ACC112 (cell line): Measurements from ENCODE around the gene TMED1.

Experiments used
- H2AFZ ChIP-seq: fragments of 200-600 bp; sonication (generic); one replicate; pipeline ENCODE4 v1.6.0; 2017; ENCODE audit warnings: antibody characterized with exemption, low read length; ENCODE audit not compliant: unreplicated experiment
- H3K27ac ChIP-seq: fragments of 200-600 bp; sonication (generic); 2 replicates; pipeline ENCODE4 v1.5.1; 2014; ENCODE audit warnings: low read depth, mild to moderate bottlenecking, antibody characterized with exemption, low read length, moderate library complexity
- H3K27me3 ChIP-seq: fragments of 200-600 bp; sonication (generic); 2 replicates; pipeline ENCODE4 v1.6.1; 2014; ENCODE audit warnings: mild to moderate bottlenecking, antibody characterized with exemption, low read length, moderate library complexity, mixed read lengths; ENCODE audit not compliant: insufficient read depth
- H3K36me3 ChIP-seq: fragments of 200-600 bp; sonication (generic); 2 replicates; pipeline ENCODE4 v1.6.1; 2016; ENCODE audit warnings: mild to moderate bottlenecking, antibody characterized with exemption, low read length, moderate library complexity, mixed read lengths; ENCODE audit not compliant: insufficient read depth
- H3K4me1 ChIP-seq: fragments of 200-600 bp; sonication (generic); one replicate; pipeline ENCODE4 v1.6.1; 2016; ENCODE audit warnings: low read length, mixed read lengths; ENCODE audit not compliant: insufficient read depth, unreplicated experiment, control insufficient read depth
- H3K4me3 ChIP-seq: fragments of 200-600 bp; sonication (generic); 2 replicates; pipeline ENCODE4 v1.5.1; 2014; ENCODE audit warnings: mild to moderate bottlenecking, low read depth, low read length
- H3K79me2 ChIP-seq: fragments of 200-600 bp; sonication (generic); one replicate; pipeline ENCODE4 v1.6.0; 2016; ENCODE audit warnings: low read length; ENCODE audit not compliant: control insufficient read depth, unreplicated experiment, insufficient read depth

The TMED1 gene

DNA sequence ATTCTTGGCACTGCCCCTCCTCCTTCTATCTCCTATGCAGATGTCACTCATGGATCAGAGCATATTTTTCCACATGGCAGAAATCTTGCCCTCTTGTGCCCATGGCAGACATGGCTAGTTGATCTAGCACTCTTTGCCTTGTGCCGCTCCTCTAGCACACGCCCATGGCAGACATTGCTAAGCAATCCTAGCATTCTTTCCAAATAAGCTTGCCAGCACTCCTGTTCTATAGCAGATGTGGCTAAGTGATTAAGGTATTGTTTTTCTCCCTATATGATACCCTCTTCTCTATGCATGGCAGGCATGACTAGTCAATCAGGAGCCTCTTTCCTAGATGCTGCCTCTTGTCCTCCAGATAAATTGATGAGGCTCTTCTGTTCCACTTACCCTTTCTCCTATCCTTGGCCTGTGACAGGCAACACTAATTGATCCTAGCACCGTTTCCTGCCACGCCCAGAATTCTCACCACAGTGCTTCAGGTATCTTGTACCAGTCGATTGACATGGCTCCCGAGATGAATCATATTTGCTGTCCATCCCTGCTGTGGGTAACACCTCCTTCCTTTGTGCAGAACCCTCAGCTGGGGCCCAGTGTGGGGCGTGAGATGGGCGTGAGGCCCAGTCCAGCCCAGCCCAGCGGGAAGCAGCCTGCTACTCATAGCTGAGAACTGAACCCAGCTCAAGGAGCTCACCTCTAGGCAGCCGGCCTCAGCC lies 26.9 kb downstream of the TMED1 start:
- no peaks in the 10 kb centered on the region for H3K27me3 ChIP-seq
- H3K4me3 ChIP-seq: no peak overlapping the region
- peaks cover 17% of the 10 kb centered on the region for H3K4me1 ChIP-seq
- no peak overlapping the region for H2AFZ ChIP-seq
- no peaks in the 10 kb centered on the region for H3K79me2 ChIP-seq
- H3K27ac ChIP-seq: no peak overlapping the region
- H3K36me3 ChIP-seq: peaks cover 17% of the 10 kb centered on the region; the same call in 1 of the 2 replicates

DNA sequence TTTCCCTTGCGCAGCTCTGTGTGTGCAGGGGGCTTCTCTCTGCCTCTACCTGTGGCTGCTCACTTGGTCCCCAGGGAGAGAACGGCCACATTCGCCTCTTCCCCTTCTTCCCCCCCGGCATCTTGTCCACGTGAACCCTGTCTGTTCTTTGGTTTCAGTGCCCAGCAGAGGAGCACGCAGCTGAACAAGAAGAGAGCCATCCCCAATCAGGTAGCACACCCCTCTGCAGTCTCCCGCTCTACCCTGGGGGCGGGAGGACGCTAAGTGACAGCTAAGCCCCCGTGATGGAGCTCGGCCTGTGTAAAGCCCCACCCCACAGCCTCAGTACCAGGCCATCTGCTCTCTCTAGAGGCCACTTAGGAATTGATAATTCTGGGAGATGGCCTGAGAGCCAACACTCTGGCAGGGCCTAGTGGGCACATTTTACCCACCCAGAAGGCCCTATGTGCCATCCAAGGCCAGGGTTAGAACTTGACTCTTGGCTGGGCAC lies 30.2 kb downstream of the TMED1 start:
- Histone ChIP-seq H3K4me1 (no peaks in the 10 kb centered on the region), H3K79me2 (no peaks in the 10 kb centered on the region), H2AFZ (no peak overlapping the region), H3K27ac (no peak overlapping the region), H3K4me3 (no peak overlapping the region), H3K27me3 (no peaks in the 10 kb centered on the region), H3K36me3 (peaks cover 14% of the 10 kb centered on the region; the same call in 1 of the 2 replicates)

DNA sequence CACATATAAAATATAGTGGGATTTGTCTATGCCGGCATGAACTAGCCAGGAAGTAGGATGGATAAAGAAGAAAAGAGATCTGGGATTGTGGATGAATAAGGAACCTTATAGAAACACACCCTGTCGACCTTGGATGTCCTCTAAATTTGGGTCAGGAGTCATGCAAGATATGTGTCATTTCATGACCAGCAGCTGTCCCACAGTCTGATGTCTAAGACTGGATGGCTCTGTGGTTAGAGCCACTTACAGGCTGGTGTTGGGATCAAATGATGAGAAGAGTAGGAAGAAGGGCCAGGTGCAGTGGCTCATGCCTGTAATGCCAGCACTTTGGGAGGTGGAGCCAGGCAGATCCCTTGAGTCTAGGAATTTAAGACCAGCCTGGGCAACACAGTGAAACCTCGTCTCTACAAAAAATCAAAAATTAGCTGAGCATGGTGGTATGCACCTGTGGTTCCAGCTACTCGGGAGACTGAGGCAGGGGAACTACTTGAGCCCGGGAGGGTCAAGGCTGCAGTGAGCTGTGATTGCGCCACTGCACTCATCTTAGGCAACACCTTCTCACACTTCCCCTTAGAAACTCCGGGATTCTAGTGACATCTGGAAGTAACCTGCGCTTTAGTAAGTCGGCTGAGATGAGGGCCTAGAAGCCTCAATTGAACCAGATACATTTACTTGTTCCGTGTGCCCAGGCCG lies 30.8 kb downstream of the TMED1 start:
- no peaks in the 10 kb centered on the region for H3K79me2 ChIP-seq
- peaks cover 14% of the 10 kb centered on the region; the same call in 1 of the 2 replicates for H3K36me3 ChIP-seq
- H3K4me1 ChIP-seq: no peaks in the 10 kb centered on the region
- H3K4me3 ChIP-seq: no peak overlapping the region
- H3K27me3 ChIP-seq: no peaks in the 10 kb centered on the region
- H3K27ac ChIP-seq: no peak overlapping the region
- no peak overlapping the region for H2AFZ ChIP-seq

DNA sequence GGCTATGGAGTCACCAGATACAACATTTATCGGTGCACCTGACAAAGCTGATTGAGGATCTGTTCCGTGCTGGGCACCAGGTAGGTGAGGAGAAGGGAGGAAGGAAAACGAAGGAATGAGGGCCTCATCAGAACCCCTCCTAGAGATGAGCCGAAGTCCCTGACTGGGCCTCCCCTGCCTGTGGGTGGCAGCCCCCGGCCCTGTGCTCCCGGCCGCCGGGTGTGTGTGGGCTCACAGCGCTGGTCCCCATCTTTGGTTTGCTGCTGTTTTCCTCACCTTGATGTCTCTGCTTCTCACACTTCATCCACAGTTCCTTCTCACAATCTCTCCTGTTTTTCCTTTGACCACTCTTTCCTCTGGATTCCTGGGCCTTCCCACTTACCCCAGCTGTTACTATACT lies 32.8 kb downstream of the TMED1 start:
- peaks cover 5% of the 10 kb centered on the region; the same call in 1 of the 2 replicates for H3K36me3 ChIP-seq
- no peak overlapping the region for H3K4me3 ChIP-seq
- H3K4me1 ChIP-seq: no peaks in the 10 kb centered on the region
- no peaks in the 10 kb centered on the region for H3K79me2 ChIP-seq
- no peaks in the 10 kb centered on the region for H3K27me3 ChIP-seq
- H3K27ac ChIP-seq: no peak overlapping the region
- no peak overlapping the region for H2AFZ ChIP-seq

DNA sequence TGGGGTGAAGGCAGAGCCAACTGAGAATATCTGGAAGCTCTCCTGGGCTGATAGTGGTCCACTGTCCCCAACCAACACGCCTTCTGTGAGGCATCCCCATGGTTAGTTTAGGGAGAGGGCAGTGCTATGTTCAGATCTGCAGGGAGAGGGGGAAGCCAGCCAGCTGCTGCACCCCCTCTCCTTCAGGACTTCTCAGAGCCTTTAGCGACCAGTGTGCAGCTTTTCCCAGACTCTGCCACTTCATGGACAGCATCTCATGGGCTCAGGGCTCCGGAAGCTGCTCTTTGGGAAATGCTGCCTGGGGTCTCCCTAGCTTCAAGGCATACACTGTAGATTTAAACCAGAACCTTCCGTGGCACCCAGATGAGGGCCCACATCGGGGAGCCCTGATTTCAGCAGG lies 33.5 kb downstream of the TMED1 start:
- Histone ChIP-seq H3K4me3 (no peak overlapping the region), H3K4me1 (no peaks in the 10 kb centered on the region), H3K27ac (no peak overlapping the region), H3K36me3 (peaks cover 5% of the 10 kb centered on the region; the same call in 1 of the 2 replicates), H3K27me3 (no peaks in the 10 kb centered on the region), H3K79me2 (no peaks in the 10 kb centered on the region), H2AFZ (no peak overlapping the region)

DNA sequence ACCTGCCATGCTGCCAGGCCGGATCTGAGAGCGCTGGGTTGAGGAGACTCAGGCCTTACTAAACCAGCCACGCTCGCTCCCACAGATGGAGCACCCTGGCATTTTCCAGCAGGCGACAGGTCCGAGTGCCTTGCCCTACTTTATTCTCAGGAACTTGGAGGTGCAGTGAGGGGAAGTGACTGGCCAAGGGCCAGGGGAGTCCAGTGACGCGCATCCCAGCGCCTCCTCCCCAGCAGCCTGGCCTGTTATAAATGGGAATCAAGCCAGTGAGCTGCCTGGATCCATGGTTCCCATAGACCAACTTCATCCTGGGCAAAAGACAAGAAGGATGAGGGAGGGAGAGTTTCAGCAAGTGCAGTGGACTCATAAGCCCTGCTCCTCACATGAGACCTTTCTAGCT lies 35.5 kb downstream of the TMED1 start:
- H3K27ac ChIP-seq: no peak overlapping the region
- no peaks in the 10 kb centered on the region for H3K4me1 ChIP-seq
- H3K36me3 ChIP-seq: peaks cover 5% of the 10 kb centered on the region; the same call in 1 of the 2 replicates
- no peak overlapping the region for H3K4me3 ChIP-seq
- H3K79me2 ChIP-seq: no peaks in the 10 kb centered on the region
- no peak overlapping the region for H2AFZ ChIP-seq
- no peaks in the 10 kb centered on the region for H3K27me3 ChIP-seq

DNA sequence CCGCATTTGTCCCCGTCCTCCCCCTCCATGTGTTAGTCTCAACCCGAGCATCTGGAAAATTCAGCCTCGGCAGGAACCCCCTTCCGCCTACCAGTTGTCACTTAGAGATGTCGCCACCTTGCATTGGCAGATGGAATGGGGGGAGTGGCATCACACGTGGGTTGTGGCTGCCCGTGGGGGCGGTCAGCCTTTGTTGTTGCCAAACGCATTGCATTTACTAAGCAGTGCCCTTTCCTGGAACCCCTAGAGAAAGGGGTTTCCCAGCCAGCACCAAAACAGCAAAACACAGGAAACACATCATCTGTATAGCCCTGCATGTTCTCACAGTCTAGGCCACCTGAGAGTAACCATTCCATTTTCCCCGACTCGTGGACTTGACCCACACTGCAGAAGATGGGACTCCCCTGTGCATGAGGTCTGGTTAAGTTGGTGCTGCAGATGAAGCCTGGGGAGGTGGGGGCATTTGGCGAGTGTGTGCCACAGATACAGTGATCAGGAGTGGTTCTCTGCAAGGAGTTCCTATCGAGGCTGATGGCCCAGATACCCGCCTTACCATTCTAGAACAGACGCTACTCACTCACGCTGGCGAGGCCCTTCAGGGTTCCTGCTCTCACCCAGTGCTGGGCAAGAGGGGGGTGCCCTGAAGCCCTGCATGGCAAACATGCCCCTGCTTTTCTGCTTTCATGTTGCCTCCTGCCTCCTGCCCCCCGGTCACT lies 38.3 kb downstream of the TMED1 start:
- Histone ChIP-seq H3K27ac (no peak overlapping the region), H3K36me3 (no peaks in the 10 kb centered on the region)

DNA sequence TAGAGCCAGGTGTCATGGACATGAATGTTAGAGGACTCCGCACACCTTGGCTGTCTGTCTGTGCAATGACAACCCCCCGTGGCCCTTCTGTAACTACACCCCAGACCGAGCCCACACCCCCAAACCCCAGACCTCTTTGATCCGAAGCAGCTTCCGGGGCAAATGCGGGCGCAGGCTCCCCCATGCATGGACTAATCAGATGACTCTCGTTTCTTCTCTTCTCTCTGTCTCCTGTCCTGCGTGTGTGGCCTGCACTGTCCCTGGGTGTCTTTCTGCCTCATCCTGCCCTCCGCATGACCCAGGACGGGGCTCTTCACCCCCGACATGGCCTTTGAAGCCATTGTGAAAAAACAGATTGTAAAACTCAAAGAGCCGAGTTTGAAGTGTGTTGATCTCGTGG lies 38.9 kb downstream of the TMED1 start:
- H3K4me3 ChIP-seq: no peak overlapping the region
- no peaks in the 10 kb centered on the region for H3K4me1 ChIP-seq
- H2AFZ ChIP-seq: no peak overlapping the region
- no peaks in the 10 kb centered on the region for H3K79me2 ChIP-seq
- no peaks in the 10 kb centered on the region for H3K27me3 ChIP-seq
- no peaks in the 10 kb centered on the region for H3K36me3 ChIP-seq
- H3K27ac ChIP-seq: no peak overlapping the region

More for the DNA sequence above, 38.3 kb downstream of the TMED1 start:
- Histone ChIP-seq H2AFZ (no peak overlapping the region), H3K27me3 (no peaks in the 10 kb centered on the region), H3K79me2 (no peaks in the 10 kb centered on the region), H3K4me3 (no peak overlapping the region), H3K4me1 (no peaks in the 10 kb centered on the region)

DNA sequence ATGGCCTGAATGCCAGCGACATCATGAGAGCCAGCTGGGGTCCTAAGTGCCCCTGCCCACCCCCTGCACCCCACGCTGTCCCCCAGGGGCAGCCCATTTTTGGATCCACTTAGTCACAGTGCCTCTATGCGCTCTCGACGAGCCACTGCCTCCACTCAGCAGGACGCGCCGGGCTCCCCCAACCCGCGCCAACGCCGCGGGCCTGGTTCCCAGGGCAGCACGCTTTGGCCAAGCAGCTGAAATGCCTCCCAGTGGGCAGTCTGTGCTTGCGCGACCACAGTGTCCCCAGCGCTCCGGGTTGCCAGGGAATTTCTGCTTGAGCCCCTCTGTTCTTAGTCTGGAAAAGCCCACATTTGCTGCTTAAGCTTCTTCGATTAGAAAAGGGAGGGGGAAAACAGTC lies 39.4 kb downstream of the TMED1 start:
- Histone ChIP-seq H3K27me3 (no peaks in the 10 kb centered on the region), H3K36me3 (no peaks in the 10 kb centered on the region), H3K4me3 (no peak overlapping the region), H3K27ac (no peak overlapping the region), H3K79me2 (no peaks in the 10 kb centered on the region), H3K4me1 (no peaks in the 10 kb centered on the region), H2AFZ (no peak overlapping the region)

DNA sequence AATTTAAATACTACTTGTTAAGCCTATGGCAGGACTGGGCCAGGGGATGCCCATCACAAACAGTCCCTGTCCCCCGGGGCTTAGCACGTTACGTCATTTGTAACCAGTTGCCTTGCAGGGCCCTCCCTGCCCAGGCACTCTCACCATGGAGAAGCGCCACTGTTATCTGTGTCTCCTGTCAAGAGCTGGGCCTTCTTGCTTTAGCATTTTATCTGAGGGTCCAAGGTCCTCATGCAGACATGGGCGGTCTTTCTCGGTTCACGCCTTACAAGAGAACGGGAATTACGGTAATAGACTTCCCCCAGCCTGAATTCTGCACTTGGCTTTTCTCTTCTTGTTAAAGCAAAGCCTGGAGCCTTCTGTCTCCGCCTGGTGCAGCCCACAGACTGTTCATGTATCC lies 46.1 kb downstream of the TMED1 start:
- Histone ChIP-seq H2AFZ (no peak overlapping the region), H3K4me1 (no peaks in the 10 kb centered on the region), H3K27ac (no peak overlapping the region), H3K79me2 (no peaks in the 10 kb centered on the region), H3K36me3 (peaks cover 3% of the 10 kb centered on the region; the same call in 1 of the 2 replicates), H3K4me3 (no peak overlapping the region), H3K27me3 (no peaks in the 10 kb centered on the region)
